ENCODE data around the gene GPR137.

The GPR137 gene

DNA sequence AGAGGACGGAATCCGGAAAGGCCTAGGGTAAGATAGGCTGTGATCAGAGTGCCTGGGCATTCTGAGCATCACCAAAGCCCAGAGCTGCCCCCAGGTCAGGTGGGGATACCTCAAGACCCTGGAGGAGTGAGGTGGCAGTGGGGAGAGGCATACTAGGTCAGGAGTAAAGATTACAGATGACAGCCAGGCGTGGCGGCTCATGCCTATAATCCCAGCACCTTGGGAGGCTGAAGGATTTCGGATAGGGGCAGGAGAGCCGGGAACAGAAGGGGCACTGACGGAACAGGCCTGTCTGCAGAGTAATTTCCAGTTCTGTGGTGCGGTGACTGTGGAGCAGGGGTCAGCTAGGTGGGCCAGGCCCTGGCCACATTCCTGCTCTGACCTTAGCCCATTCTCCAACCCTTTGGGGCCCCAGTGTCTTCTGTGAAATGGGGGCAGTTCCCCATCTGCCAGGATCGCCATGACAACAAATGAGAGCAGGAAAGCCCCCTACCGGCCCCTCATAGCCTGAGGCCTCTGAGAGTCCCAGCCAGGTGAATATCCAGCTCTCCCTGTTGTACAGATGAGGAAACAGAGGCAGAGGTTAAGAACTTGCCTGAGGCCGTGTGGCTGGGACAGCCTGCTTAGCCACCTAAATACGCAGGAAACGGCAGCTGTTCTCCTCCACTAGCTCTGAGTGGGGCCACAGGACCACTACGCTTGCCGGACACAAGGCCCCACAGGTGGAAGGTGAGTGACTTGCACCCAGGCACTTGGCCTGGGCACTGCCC lies 10.4 kb upstream of the GPR137 start:
- no peak overlapping the region for H3K4me3 ChIP-seq (ENCODE audit: low read depth, low read length)
- TF ChIP-seq CTCF (IDR thresholded peaks at IDR 0.05; ENCODE audit: low read depth, low read length): no peak

- TF ChIP-seq CTCF (IDR thresholded peaks at IDR 0.05; ENCODE audit: low read depth, low read length): no peak
- no peak overlapping the region for H3K4me3 ChIP-seq (ENCODE audit: low read depth, low read length)
Observed at GRCh38 chr11:64275841-64276240, 9.8 kb upstream of the GPR137 start.

DNA sequence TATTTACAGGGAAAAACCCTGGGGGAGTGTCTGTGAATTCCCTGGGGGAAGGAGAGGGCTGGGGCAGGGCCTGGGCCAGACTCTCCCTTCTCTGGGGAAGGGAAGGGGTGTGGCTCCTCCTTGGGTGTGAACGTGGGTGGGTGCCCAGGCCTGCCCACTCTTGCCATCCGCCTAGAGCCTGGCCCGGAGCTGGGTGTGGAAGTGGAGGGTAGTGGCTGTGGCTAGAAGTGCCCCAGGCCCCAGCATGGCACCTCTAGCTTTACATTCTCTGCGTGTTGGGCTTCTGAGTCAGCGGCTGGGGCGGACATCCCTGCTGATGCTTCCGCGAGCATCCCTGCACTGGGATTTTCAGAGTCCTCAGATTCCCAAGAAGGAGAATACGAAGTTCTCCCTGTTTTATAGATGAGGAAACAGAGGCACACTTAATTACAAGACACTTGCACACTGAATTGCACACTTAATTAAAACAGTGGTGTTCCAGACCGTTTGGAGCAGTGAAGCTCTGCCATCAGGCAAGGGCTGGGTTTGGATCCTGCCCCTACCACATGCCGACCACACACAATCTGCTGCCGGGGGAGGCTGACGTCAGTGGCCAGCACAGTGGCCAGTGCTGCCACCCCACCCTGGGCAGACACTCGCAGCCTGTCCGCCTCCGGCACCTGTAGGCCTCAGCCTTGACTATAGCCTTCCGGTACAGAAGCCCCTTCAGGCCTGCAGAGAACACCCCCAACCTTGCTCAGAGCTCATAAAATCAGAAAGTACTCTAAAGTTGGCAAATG lies 8.8 kb upstream of the GPR137 start:
- TF ChIP-seq CTCF (IDR thresholded peaks at IDR 0.05; ENCODE audit: low read depth, low read length): no peak
- H3K4me3 ChIP-seq (ENCODE audit: low read depth, low read length): no peak overlapping the region

GRCh38 chr11:64278576-64279190 lies 7.0 kb upstream of the GPR137 start:
- no peak for TF ChIP-seq CTCF (IDR thresholded peaks at IDR 0.05; ENCODE audit: low read depth, low read length)
- H3K4me3 ChIP-seq (ENCODE audit: low read depth, low read length): no peak overlapping the region

GRCh38 chr11:64281957-64282770 lies 3.5 kb upstream of the GPR137 start:
- no peak for TF ChIP-seq CTCF (IDR thresholded peaks at IDR 0.05; ENCODE audit: low read depth, low read length)
- no peak overlapping the region for H3K4me3 ChIP-seq (ENCODE audit: low read depth, low read length)

- H3K4me3 ChIP-seq (ENCODE audit: low read depth, low read length): no peak overlapping the region
- TF ChIP-seq CTCF (IDR thresholded peaks at IDR 0.05; ENCODE audit: low read depth, low read length): no peak
Observed at GRCh38 chr11:64283092-64283491, 2.6 kb upstream of the GPR137 start.
